Nephron progenitor cell (in vitro differentiated cells): ENCODE measurements around the gene RAB34.
"Not testable (repeated sequence)": the region's sequence is repeated elsewhere in the genome, so short reads cannot be mapped to it uniquely, and the experiment has no call there.

Experiments
- DNase-seq: peaks from one replicate; pipeline ENCODE4 v3.0.0; 2021
- H3K27ac Mint-ChIP-seq: 2 replicates; pipeline ENCODE4 v1.8.0; 2021; ENCODE audit warnings: mild to moderate bottlenecking, moderate library complexity, mixed read lengths
- H3K27me3 Mint-ChIP-seq: 2 replicates; pipeline ENCODE4 v1.8.0; 2021; ENCODE audit warnings: mild to moderate bottlenecking, low read depth, mixed read lengths; ENCODE audit not compliant: poor library complexity
- H3K36me3 Mint-ChIP-seq: 2 replicates; pipeline ENCODE4 v1.8.0; 2021; ENCODE audit warnings: low read depth, mixed read lengths
- H3K4me1 Mint-ChIP-seq: 2 replicates; pipeline ENCODE4 v1.8.0; 2021; ENCODE audit warnings: mixed read lengths
- H3K4me3 Mint-ChIP-seq: 2 replicates; pipeline ENCODE4 v1.8.0; 2021; ENCODE audit warnings: mild to moderate bottlenecking, moderate library complexity, mixed read lengths
- H3K9me3 Mint-ChIP-seq: 2 replicates; pipeline ENCODE4 v1.8.0; 2021; ENCODE audit warnings: mild to moderate bottlenecking, moderate library complexity, mixed read lengths
- CTCF ChIP-seq: fragments of 200-600 bp; sonication (generic); IDR thresholded peaks from 2 replicates; pipeline ENCODE4 v1.5.0; 2021; ENCODE audit warnings: antibody characterized with exemption

Gene RAB34

DNA sequence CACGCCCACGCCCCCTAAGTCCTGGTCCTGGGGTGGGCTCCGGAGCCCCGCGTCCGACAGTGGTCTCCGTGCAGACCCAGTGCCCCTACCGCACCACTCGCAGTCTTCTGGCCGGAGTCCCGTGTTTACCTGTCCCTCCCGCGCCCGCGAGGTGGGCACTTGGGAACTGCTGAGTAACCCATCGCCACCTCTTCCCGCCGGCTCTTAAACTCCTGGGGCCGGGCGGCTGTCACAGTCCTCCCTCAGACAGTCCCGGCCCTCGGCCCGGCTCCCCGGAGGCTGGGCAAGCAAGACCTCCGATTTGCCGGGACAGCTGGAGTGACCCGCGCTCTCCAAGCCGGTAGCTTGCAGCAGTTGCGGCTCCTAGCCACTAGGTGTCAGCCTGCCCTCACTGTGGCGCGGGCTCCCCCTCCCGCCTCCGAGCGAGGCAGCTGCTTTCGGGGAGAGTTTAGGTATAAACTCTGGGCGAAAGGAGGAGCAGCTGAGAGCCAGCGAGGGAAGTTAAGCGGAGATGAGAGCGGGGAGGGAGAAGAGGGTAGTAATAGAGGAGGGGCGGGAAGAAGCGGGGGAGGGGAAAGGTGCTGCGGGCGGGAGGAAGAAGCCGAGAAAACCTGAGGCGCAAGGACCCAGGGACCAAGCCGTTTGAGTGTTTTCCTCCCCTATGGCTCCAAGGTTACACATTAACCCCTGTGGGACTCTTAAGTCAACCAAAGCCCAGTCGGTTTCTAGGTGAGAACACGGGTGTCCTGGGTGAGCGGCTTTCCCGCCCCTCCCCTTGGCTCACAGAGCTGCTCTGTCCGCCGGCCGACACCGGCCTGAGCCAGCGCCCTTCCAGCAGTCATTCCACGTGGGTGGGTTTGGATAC is 9.2 kb upstream of the RAB34 start:
- Mint-ChIP-seq H3K9me3 (no peaks in the 10 kb centered on the region), H3K27me3 (no peaks in the 10 kb centered on the region), H3K27ac (peak overlapping the region; percentile 96), H3K36me3 (peaks cover 23% of the 10 kb centered on the region), H3K4me1 (peaks cover 57% of the 10 kb centered on the region), H3K4me3 (peak overlapping the region; percentile 92)
- TF ChIP-seq CTCF = peak; percentile 98
- peak; percentile 97 for DNase-seq

GRCh38 chr17:28726226-28726626 is 8.6 kb upstream of the RAB34 start, which contains the start of gene TLCD1:
Gene TLCD1, minus strand, starts transcription at chr17:28726233. Its CDS starts 136 bp downstream, at chr17:28726097.
- TF ChIP-seq CTCF = no peak
- H3K4me3 Mint-ChIP-seq = peak within 1 kb of the TSS; percentile 92
- peaks cover 64% of the 10 kb centered on the region for H3K4me1 Mint-ChIP-seq
- DNase-seq = peak; percentile 80
- H3K36me3 Mint-ChIP-seq = peaks cover 27% of the 10 kb centered on the region
- H3K9me3 Mint-ChIP-seq = no peaks in the 10 kb centered on the region
- no peaks in the 10 kb centered on the region for H3K27me3 Mint-ChIP-seq
- peak within 1 kb of the TSS; percentile 96 for H3K27ac Mint-ChIP-seq

- Mint-ChIP-seq H3K27ac (peak overlapping the region; percentile 86), H3K36me3 (peaks cover 32% of the 10 kb centered on the region), H3K27me3 (no peaks in the 10 kb centered on the region), H3K9me3 (no peaks in the 10 kb centered on the region), H3K4me1 (peaks cover 69% of the 10 kb centered on the region), H3K4me3 (peak overlapping the region; percentile 84)
- TF ChIP-seq CTCF = no peak
- no peak for DNase-seq
These were observed 8.1 kb upstream of the RAB34 start for GRCh38 chr17:28725660-28726225.

- DNase-seq = no peak
- peaks cover 38% of the 10 kb centered on the region for H3K36me3 Mint-ChIP-seq
- H3K4me1 Mint-ChIP-seq = peaks cover 74% of the 10 kb centered on the region
- no peak for TF ChIP-seq CTCF
- H3K27me3 Mint-ChIP-seq = peaks cover under 1% of the 10 kb centered on the region
- peak overlapping the region; percentile 86 for H3K27ac Mint-ChIP-seq
- H3K9me3 Mint-ChIP-seq = no peaks in the 10 kb centered on the region
- H3K4me3 Mint-ChIP-seq = peak overlapping the region; percentile 84
These were observed 7.5 kb upstream of the RAB34 start for GRCh38 chr17:28725166-28725659.

DNA sequence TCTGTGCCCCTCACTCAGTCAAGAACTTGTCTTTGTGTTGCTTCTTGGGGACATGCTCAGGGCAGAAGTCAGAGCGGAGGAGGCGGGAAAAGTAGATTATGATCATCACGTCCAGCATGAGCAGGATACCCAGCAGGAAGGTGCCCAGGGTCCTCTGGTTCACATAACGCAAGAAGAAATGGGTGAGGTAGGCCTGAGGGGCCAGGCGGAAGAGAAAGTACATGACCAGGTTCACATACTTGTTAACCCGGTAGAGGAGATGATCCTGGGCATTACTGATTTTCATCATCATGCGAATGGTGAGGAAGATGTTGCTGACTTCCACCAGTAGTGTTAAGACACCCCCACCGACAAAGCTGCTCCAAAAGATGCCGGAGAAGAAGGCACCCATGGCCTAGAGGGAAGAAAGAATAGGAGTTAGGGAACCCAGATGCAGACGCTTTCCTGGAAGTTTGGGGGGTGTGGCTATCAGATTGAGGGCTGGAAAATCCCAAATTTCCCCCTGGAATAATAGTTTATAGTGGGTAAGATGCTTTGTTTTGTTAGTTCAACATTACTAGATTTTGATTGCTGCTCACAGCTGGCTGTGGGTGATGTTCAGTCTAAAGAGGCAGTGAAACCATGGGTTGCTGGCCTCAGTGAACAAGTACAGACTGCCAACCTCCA is 7.0 kb upstream of the RAB34 start:
- H3K27me3 Mint-ChIP-seq = peaks cover 5% of the 10 kb centered on the region
- TF ChIP-seq CTCF = no peak
- DNase-seq = no peak
- peak overlapping the region; percentile 86 for H3K27ac Mint-ChIP-seq
- no peaks in the 10 kb centered on the region for H3K9me3 Mint-ChIP-seq
- H3K4me1 Mint-ChIP-seq = peaks cover 76% of the 10 kb centered on the region
- H3K4me3 Mint-ChIP-seq = peak overlapping the region; percentile 84
- H3K36me3 Mint-ChIP-seq = peaks cover 42% of the 10 kb centered on the region

DNA sequence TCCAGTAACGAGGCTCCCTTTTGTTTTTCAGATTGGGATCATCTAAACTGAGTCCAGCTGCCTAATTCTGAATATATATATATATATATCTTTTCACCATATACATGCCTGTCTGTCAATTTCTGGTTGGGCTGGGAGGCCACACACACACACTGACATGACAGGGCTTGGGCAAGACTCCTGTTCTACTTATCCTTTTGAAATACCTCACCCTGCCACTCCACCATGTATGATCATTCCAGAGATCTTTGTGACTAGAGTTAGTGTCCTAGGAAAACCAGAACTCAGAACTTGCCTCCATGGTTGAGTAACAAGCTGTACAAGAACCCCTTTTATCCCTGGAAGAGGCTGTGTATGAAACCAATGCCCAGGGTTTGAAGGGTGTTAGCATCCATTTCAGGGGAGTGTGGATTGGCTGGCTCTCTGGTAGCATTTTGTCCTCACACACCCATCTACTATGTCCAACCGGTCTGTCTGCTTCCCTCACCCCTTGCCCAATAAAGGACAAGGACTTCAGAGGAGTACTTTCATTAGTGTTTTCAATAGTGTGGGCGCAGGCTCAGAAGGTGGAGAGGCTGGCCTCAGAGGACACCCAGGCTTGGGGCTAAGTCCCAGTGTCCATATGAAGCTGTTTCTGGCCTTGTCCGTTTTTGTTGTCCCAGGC is 6.3 kb upstream of the RAB34 start:
- Mint-ChIP-seq H3K27ac (peak overlapping the region; percentile 86), H3K36me3 (peaks cover 42% of the 10 kb centered on the region), H3K4me1 (peaks cover 78% of the 10 kb centered on the region), H3K4me3 (peak overlapping the region; percentile 84)
- not testable (repeated sequence) for H3K9me3 Mint-ChIP-seq, DNase-seq, H3K27me3 Mint-ChIP-seq
